ENCODE data around the gene N4BP2L1. TPM values are rescaled to one million over a fixed set of nuclear protein-coding genes. Genes with fewer than 3 reads are reported as not detected.

The N4BP2L1 gene
- total and polyA plus RNA-seq, 8 donors = 5.3 to 22.4 (median 10.3) TPM

DNA sequence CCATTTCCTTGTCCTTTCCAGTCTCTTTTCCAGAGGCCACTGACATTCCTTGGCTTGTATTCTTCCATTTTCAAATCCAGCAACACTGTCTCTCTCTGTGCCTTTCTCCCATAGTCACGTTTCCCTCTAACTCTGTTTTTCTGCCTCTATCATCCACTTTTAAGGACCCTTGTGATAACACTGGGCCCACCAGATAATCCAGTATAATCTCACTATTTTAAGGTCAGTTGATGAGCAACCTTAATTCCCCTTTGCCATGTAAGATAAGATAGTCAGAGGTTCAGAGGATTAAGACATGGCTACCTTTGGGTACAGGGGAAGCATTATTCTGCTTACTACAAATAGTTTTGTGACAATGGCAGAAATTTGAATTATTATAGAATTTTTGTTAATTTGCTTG is 45.7 kb upstream of the N4BP2L1 start:
- no peak for DNase-seq
- no peaks in the 10 kb centered on the region for H3K27me3 ChIP-seq
- no peak overlapping the region for H3K4me3 ChIP-seq
- no peak for FAIRE-seq
- ATAC-seq = no peak
- intact Hi-C loops (cut with DNase I) = no loop called here
- H3K4me1 ChIP-seq = no peaks in the 10 kb centered on the region
- H3K36me3 ChIP-seq = no peaks in the 10 kb centered on the region
- WGBS, 2 donors = 79 to 87% methylated on average over 1 of the region's 1 CpG
- no peaks in the 10 kb centered on the region for H3K9me3 ChIP-seq
- no peak overlapping the region for H3K27ac ChIP-seq
- TF ChIP-seq, protein P1, sequence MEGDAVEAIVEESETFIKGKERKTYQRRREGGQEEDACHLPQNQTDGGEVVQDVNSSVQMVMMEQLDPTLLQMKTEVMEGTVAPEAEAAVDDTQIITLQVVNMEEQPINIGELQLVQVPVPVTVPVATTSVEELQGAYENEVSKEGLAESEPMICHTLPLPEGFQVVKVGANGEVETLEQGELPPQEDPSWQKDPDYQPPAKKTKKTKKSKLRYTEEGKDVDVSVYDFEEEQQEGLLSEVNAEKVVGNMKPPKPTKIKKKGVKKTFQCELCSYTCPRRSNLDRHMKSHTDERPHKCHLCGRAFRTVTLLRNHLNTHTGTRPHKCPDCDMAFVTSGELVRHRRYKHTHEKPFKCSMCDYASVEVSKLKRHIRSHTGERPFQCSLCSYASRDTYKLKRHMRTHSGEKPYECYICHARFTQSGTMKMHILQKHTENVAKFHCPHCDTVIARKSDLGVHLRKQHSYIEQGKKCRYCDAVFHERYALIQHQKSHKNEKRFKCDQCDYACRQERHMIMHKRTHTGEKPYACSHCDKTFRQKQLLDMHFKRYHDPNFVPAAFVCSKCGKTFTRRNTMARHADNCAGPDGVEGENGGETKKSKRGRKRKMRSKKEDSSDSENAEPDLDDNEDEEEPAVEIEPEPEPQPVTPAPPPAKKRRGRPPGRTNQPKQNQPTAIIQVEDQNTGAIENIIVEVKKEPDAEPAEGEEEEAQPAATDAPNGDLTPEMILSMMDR (IDR thresholded peaks at IDR 0.05) = no peak

DNA sequence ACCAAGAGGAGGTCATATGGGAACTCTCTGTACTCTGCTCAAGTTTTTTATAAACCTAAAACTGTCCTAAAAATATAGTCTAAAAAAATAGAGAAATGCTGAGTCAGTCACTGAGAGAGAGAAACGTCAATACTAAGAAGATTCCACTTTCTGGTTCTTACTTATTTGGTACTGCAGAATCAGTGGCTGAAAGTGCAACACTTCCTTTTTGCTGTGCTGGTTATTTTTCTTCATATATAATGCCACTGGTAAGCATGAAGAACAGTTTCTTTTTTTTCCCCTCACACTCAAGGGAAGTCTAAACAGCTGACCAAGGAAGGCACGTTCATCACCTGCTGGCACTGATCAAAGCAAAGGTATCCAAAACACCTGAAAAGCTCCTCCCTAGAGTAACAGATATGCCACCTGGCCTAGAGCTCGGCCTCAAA is 44.3 kb upstream of the N4BP2L1 start:
- no peaks in the 10 kb centered on the region for H3K36me3 ChIP-seq
- H3K27ac ChIP-seq = peak overlapping the region in 1 of 4 donors; percentile 4
- peak in 1 of 4 donors; percentile 50 for ATAC-seq
- DNase-seq = no peak
- intact Hi-C loops (cut with DNase I) = no loop called here
- WGBS, 2 donors = 65 to 66% methylated on average over 3 of the region's 3 CpGs
- no peak overlapping the region for H3K4me3 ChIP-seq
- no peak for FAIRE-seq
- no peaks in the 10 kb centered on the region for H3K9me3 ChIP-seq
- TF ChIP-seq, protein P1 (IDR thresholded peaks at IDR 0.05) = no peak
- no peaks in the 10 kb centered on the region for H3K4me1 ChIP-seq
- no peaks in the 10 kb centered on the region for H3K27me3 ChIP-seq

DNA sequence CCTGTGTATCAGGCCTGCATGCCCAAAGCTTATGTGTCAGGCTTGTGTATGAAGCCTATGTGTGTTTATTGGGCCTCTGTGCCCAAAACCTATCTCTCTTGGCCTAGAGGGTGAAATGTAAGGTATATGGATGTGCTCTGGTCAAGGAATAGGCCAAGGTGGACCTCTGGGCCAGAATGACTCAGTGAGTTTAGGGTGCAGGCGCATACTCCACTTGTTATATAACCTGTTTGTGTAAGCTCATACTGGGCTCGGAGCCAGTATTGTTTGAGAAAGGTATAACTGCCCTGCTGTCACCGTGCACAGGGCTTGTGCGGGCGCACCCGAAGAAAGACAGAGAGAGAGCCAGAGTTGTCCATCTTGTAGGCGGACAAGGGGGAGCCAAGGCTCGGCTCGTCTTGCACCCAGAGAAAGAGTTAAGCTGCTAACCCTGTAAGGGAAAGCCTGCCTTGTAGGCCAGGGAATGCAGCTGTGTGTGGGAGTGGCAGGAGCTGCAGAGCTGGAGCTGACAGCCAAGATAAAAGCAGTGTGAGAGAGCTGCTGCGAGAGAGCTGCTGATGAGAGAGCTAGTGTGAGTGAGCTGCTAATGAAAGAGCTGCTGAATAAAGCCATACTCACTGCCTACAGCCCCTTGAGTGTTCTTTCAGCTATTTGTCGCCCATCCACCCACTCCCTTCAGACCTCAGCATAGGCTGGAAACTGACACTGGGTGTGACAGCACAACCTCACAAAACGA is 43.4 kb upstream of the N4BP2L1 start:
- FAIRE-seq = no peak
- no peak overlapping the region for H3K4me3 ChIP-seq
- TF ChIP-seq, protein P1 (IDR thresholded peaks at IDR 0.05) = no peak
- H3K27me3 ChIP-seq = no peaks in the 10 kb centered on the region
- H3K36me3 ChIP-seq = no peaks in the 10 kb centered on the region
- ATAC-seq = peak in 1 of 4 donors; percentile 47
- WGBS, 2 donors = 75 to 80% methylated on average over 12 of the region's 12 CpGs
- no peaks in the 10 kb centered on the region for H3K4me1 ChIP-seq
- DNase-seq = no peak
- no peak overlapping the region for H3K27ac ChIP-seq
- H3K9me3 ChIP-seq = no peaks in the 10 kb centered on the region
- intact Hi-C loops (cut with DNase I) = no loop called here

DNA sequence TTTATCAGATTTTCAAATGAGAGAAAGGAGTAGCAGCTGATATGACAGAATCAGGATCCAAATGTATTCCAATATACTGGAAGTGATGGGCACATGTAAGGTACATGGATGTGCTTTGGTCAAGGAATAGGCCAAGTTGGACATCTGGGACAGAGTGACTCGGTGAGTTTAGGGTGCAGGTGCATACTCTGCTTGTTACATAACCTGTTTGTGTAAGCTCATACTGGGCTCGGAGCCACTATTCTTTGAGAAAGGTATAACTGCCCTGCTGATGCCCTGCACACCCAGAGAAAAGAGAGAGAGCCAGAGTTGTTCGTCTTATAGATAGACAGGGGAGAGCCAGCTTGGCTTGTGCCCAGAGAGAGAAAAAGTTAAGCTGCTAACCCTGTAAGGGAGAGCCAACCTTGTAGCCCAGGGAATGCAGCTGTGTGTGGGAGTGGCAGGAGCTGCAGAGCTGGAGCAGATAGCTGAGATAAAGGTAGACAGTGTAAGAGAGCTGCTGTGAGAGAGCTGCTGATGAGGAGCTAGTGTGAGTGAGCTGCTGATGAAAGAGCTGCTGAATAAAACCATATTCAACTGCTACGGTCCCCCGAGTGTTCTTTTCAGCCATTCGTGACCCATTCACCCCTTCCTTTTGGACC is 40.7 kb upstream of the N4BP2L1 start:
- H3K4me1 ChIP-seq = no peaks in the 10 kb centered on the region
- TF ChIP-seq, protein P1 (IDR thresholded peaks at IDR 0.05) = no peak
- H3K36me3 ChIP-seq = peaks cover 0 to 4% (median 0%) of the 10 kb centered on the region in 3 donors
- no peak overlapping the region for H3K4me3 ChIP-seq
- DNase-seq (no peak), ATAC-seq (peak in 1 of 4 donors; percentile 32), FAIRE-seq (no peak)
- no peaks in the 10 kb centered on the region for H3K27me3 ChIP-seq
- WGBS, 2 donors = 71 to 74% methylated on average over 6 of the region's 6 CpGs
- H3K9me3 ChIP-seq = no peaks in the 10 kb centered on the region
- intact Hi-C loops (cut with DNase I) = no loop called here
- no peak overlapping the region for H3K27ac ChIP-seq

DNA sequence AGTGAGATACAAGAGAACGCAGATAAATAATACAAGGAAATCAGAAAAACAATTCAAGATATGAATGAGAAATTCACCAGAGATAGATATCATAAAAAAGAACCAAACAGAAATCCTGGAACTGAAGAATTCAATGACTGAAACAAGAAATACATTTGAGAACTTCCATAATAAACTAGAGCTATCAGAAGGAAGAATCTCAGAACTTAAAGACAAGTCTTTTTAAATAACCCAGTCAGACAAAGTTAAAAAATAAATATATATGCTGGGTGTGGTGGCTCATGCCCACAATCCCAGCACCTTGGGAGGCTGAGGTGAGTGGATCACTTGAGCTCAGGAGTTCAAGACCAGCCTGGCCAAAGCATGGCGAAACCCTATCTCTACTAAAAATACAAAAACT is 28.7 kb upstream of the N4BP2L1 start:
- ATAC-seq (no peak), FAIRE-seq (no peak), DNase-seq (no peak)
- H3K27ac ChIP-seq = no peak overlapping the region
- peaks cover 0 to 4% (median 0%) of the 10 kb centered on the region in 4 donors for H3K9me3 ChIP-seq
- no peaks in the 10 kb centered on the region for H3K36me3 ChIP-seq
- WGBS, 2 donors = 98% methylated on average over 2 of the region's 2 CpGs
- no peak overlapping the region for H3K4me3 ChIP-seq
- no peaks in the 10 kb centered on the region for H3K27me3 ChIP-seq
- H3K4me1 ChIP-seq = no peaks in the 10 kb centered on the region
- TF ChIP-seq, protein P1 (IDR thresholded peaks at IDR 0.05) = no peak
- intact Hi-C loops (cut with DNase I) = no loop called here

Data from pancreas (tissue), 10 donors.